ENCODE data around the gene INSC.

INSC gene

DNA sequence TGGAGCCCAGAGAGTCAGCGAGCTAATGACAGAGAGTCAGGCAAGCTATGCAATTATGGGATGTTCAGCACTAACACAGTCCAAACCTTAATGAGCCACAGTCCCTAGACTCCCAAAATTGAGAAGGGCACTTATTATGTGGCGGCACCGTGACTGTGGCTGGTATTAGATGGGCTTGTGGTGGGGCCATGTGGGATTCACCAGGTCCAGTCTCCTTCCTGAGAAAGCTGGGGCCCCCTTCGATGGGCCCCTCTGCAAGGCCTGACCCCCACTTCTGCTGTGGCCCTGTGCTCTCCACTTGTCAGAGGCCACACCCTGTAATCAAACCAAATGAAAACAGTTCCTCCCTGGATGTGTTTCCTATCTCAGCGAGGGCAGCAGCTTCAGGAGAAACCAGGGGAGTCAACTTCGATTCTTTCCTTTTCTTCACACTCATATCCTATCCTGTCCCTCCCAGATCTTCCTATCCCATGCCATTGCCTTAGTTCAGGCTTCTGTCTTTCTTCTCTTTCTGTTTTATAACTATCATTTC lies 42.9 kb downstream of the INSC start (continued):
- TF ChIP-seq TSHZ2 (CRISPR knock-in tag; IDR thresholded peaks at IDR 0.05), result no peak
- TF ChIP-seq CSDC2 (CRISPR knock-in tag; IDR thresholded peaks at IDR 0.05), result no peak
- TF ChIP-seq ISL1 (CRISPR knock-in tag; IDR thresholded peaks at IDR 0.05), result no peak
- TF ChIP-seq ZFP30 (CRISPR knock-in tag; IDR thresholded peaks at IDR 0.05), result no peak

DNA sequence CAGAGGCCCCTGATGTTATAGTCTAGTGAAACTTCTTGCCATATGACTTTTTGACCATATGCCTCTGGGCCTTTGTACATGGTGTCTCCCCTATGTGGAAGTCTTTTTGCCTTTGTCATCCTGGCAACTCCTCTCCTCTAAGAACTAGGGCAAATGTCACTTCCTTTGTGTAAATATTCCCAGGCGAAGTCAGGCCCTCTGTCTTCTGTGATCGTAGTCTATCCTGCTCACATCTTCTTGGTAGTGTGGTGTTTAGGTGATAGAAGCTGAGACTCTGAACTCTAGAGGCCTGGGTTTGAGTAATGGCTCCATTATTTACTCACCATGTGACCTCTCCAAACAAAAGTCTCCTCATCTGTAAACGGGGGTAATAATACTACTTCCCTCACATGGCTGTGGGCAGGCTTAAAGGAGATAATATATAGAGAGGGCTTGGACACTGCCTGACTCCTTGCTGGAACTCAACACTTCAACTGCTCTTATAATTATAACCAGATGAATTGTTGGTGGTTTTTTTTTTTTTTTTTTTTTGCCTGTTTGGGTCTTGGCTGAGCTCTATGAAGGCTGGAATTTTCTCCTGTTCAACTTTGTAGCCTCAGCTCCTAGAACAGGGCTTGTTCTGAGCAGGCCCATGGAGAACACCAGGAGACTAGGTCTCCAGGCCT lies 43.8 kb downstream of the INSC start:
- TF ChIP-seq ZFP30 (CRISPR knock-in tag; IDR thresholded peaks at IDR 0.05) (no peak), OSR1 (CRISPR knock-in tag; IDR thresholded peaks at IDR 0.05) (no peak), ZNF8 (CRISPR knock-in tag; IDR thresholded peaks at IDR 0.05) (no peak), SNAI2 (CRISPR knock-in tag; IDR thresholded peaks at IDR 0.05) (no peak), ISL1 (CRISPR knock-in tag; IDR thresholded peaks at IDR 0.05) (no peak)
- no peak for ATAC-seq

- TF ChIP-seq ZFP3 (CRISPR knock-in tag; IDR thresholded peaks at IDR 0.05) (no peak), CSDC2 (CRISPR knock-in tag; IDR thresholded peaks at IDR 0.05) (no peak), RARB (CRISPR knock-in tag; IDR thresholded peaks at IDR 0.05) (no peak), ISL1 (CRISPR knock-in tag; IDR thresholded peaks at IDR 0.05) (no peak), POU6F1 (CRISPR knock-in tag; IDR thresholded peaks at IDR 0.05; ENCODE audit: borderline replicate concordance, low read depth) (no peak), TSHZ2 (CRISPR knock-in tag; IDR thresholded peaks at IDR 0.05) (no peak)
- no peak for ATAC-seq
These were observed 44.4 kb downstream of the INSC start for GRCh38 chr11:15159085-15159484.

DNA sequence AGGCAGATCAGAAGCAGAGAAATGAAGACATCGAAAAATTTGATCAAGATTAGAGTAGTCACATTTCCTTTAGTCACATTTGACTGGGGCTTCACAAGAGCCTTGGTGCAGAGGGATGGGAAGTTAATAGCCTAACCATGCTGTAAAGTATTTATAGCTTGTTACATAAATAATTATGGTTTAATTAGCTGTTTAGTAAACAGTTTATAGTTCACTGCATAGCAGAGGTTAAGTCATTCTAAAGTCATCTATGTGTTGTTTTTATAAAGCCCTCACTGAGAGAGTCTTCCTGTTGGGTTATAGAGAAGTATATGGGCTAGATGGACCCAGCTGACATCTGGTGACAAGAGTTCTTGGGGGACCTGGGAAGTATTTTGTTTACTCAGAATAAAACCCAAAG lies 47.1 kb downstream of the INSC start:
- ATAC-seq, result no peak
- no peak for TF ChIP-seq BACH2 (CRISPR knock-in tag; IDR thresholded peaks at IDR 0.05; ENCODE audit: borderline replicate concordance)
- TF ChIP-seq PATZ1 (CRISPR knock-in tag; IDR thresholded peaks at IDR 0.05; ENCODE audit: borderline replicate concordance), result no peak
- no peak for TF ChIP-seq TSHZ2 (CRISPR knock-in tag; IDR thresholded peaks at IDR 0.05)
- no peak for TF ChIP-seq TOX (CRISPR knock-in tag; IDR thresholded peaks at IDR 0.05; ENCODE audit: borderline replicate concordance)
- TF ChIP-seq, protein P1, sequence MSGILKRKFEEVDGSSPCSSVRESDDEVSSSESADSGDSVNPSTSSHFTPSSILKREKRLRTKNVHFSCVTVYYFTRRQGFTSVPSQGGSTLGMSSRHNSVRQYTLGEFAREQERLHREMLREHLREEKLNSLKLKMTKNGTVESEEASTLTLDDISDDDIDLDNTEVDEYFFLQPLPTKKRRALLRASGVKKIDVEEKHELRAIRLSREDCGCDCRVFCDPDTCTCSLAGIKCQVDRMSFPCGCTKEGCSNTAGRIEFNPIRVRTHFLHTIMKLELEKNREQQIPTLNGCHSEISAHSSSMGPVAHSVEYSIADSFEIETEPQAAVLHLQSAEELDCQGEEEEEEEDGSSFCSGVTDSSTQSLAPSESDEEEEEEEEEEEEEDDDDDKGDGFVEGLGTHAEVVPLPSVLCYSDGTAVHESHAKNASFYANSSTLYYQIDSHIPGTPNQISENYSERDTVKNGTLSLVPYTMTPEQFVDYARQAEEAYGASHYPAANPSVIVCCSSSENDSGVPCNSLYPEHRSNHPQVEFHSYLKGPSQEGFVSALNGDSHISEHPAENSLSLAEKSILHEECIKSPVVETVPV (CRISPR knock-in tag; IDR thresholded peaks at IDR 0.05), result no peak
- TF ChIP-seq ZNF70 (CRISPR knock-in tag; IDR thresholded peaks at IDR 0.05), result no peak
- no peak for TF ChIP-seq ZFP3 (CRISPR knock-in tag; IDR thresholded peaks at IDR 0.05)
- no peak for TF ChIP-seq ISL1 (CRISPR knock-in tag; IDR thresholded peaks at IDR 0.05)
- TF ChIP-seq GLIS3 (CRISPR knock-in tag; IDR thresholded peaks at IDR 0.05), result no peak
- TF ChIP-seq ZNF565 (CRISPR knock-in tag; conservative IDR thresholded peaks at IDR 0.05; ENCODE audit: low read depth), result no peak
- no peak for TF ChIP-seq POU6F1 (CRISPR knock-in tag; IDR thresholded peaks at IDR 0.05; ENCODE audit: borderline replicate concordance, low read depth)
- no peak for TF ChIP-seq SNAI2 (CRISPR knock-in tag; IDR thresholded peaks at IDR 0.05)
- no peak for TF ChIP-seq RARB (CRISPR knock-in tag; IDR thresholded peaks at IDR 0.05)
- no peak for TF ChIP-seq ZFP30 (CRISPR knock-in tag; IDR thresholded peaks at IDR 0.05)
